HL-60 (cell line): ENCODE measurements around the gene SNCG.

Experiments
- DNase-seq, 2 experiments: peaks; one replicate each; pipeline ENCODE4 v3.0.0-alpha.2; 2010 to 2020; ENCODE audit warnings: low read depth in 1 of 2, low spot score in 1 of 2
- H3K27ac ChIP-seq: fragments of 250-450 bp; sonication (Bioruptor Pico); replicated peaks from 2 replicates; pipeline ENCODE4 v1.5.1; 2020; ENCODE audit warnings: mild to moderate bottlenecking, moderate library complexity
- H3K27me3 ChIP-seq: fragments of 250-450 bp; sonication (Bioruptor Pico); 2 replicates; pipeline ENCODE4 v1.5.1; 2021; ENCODE audit warnings: mild to moderate bottlenecking, moderate library complexity; ENCODE audit not compliant: insufficient read depth, poor library complexity, severe bottlenecking
- H3K4me3 ChIP-seq: replicated peaks from 2 replicates; pipeline ENCODE4 v1.5.1; 2011; ENCODE audit warnings: mild to moderate bottlenecking, control low read depth, low read length; ENCODE audit not compliant: insufficient read depth
- CTCF ChIP-seq: IDR thresholded peaks from one replicate; pipeline ENCODE4 v1.5.1; 2011; ENCODE audit warnings: low read length, control low read depth, inconsistent platforms; ENCODE audit not compliant: insufficient read depth
- GABPA ChIP-seq: IDR thresholded peaks from 2 replicates; pipeline ENCODE4 v1.6.1; 2012; ENCODE audit warnings: low read depth
- POLR2AphosphoS5 ChIP-seq: IDR thresholded peaks from 2 replicates; pipeline ENCODE4 v1.6.1; 2012; ENCODE audit warnings: low read depth
- REST ChIP-seq: IDR thresholded peaks from 2 replicates; pipeline ENCODE4 v1.6.1; 2012; ENCODE audit warnings: low read depth; ENCODE audit not compliant: insufficient replicate concordance
- SPI1 ChIP-seq: IDR thresholded peaks from 2 replicates; pipeline ENCODE4 v1.6.1; 2012; ENCODE audit warnings: low read depth, mild to moderate bottlenecking, borderline replicate concordance
- long read RNA-seq: library from polyadenylated mRNA; unstranded; transcript quantifications from one replicate; pipeline ENCODE4 v2.0.0, GENCODE V29; 2020

The SNCG gene
- long read RNA-seq = 0 reads

- TF ChIP-seq SPI1 = no peak
- no peak for TF ChIP-seq CTCF
- TF ChIP-seq REST = no peak
- no peak for TF ChIP-seq POLR2AphosphoS5
- no peak for TF ChIP-seq GABPA
- H3K27me3 ChIP-seq = no peaks in the 10 kb centered on the region
- no peak for DNase-seq
- no peak within 1 kb of the TSS for H3K4me3 ChIP-seq
- no peak within 1 kb of the TSS for H3K27ac ChIP-seq
These were observed at the start of gene SNCG for GRCh38 chr10:86958116-86958900. SNCG (plus strand) TSS chr10:86958599; CDS start chr10:86958698, 99 bp downstream.

- Histone ChIP-seq H3K27me3 (no peaks in the 10 kb centered on the region), H3K4me3 (no peak overlapping the region), H3K27ac (no peak overlapping the region)
- DNase-seq = no peak
- TF ChIP-seq CTCF = no peak
- TF ChIP-seq POLR2AphosphoS5 = no peak
- TF ChIP-seq SPI1 = no peak
- no peak for TF ChIP-seq GABPA
- no peak for TF ChIP-seq REST
These were observed 43.7 kb upstream of the SNCG start for GRCh38 chr10:86914734-86915133.

GRCh38 chr10:86918022-86918471 is 40.4 kb upstream of the SNCG start:
- no peak for DNase-seq
- Histone ChIP-seq H3K27me3 (no peaks in the 10 kb centered on the region), H3K4me3 (no peak overlapping the region), H3K27ac (no peak overlapping the region)
- no peak for TF ChIP-seq GABPA
- TF ChIP-seq CTCF = no peak
- TF ChIP-seq SPI1 = no peak
- TF ChIP-seq REST = no peak
- no peak for TF ChIP-seq POLR2AphosphoS5
